Lower leg skin (tissue), 4 donors: ENCODE results near the gene LGI4. TPM values are rescaled to one million over a fixed set of nuclear protein-coding genes. Genes with fewer than 3 reads are reported as not detected.

Source experiments
- DNase-seq, 2 donors: peaks; one replicate each; pipeline ENCODE4 v3.0.0-alpha.2; 2019; ENCODE audit warnings: low spot score in 2 of 2
- H3K4me3 ChIP-seq: fragments of 200-600 bp; sonication (generic); 2 replicates; pipeline ENCODE4 v1.5.1; 2017; ENCODE audit warnings: mild to moderate bottlenecking, low read depth; ENCODE audit not compliant: poor library complexity, severe bottlenecking
- CTCF ChIP-seq, 3 donors: fragments of 450-650 bp; IDR thresholded peaks; one replicate each; pipeline ENCODE4 v1.5.1; 2016; ENCODE audit warnings: antibody characterized with exemption in 3 of 3, mild to moderate bottlenecking in 3 of 3, moderate library complexity in 2 of 3
- POLR2A ChIP-seq, 2 donors: fragments of 450-650 bp; IDR thresholded peaks; one replicate each; pipeline ENCODE4 v1.6.1; 2016 to 2017; ENCODE audit warnings: antibody characterized with exemption in 2 of 2, mild to moderate bottlenecking in 1 of 2, moderate library complexity in 1 of 2
- WGBS, 2 donors: methylation state at CpG; one replicate each; pipeline ENCODE4 v1.1.5; 2018; 5-methylcytosine and 5-hydroxymethylcytosine counted together
- intact Hi-C: fragments of 100-400 bp; cut with DNase I; formaldehyde crosslinking; loops from one replicate; pipeline ENCODE4 v1.15.0; 2023; ENCODE audit warnings: low total_unique reads
- total RNA-seq, 4 donors: library from RNA; depleted of rRNA; stranded (reverse); fragments of >200 nt; gene quantifications; one replicate each; pipeline ENCODE4 v1.1.0, GENCODE V29; 2016

Gene LGI4
- total RNA-seq, 4 donors from 2014 or later = 4.3 to 19.4 (median 8.9) TPM

- WGBS, 2 donors = 21 to 28% methylated on average over 22 to 28 of the region's 31 CpGs
- no peak within 1 kb of the TSS for H3K4me3 ChIP-seq
- TF ChIP-seq CTCF (IDR thresholded peaks at IDR 0.05) = no peak
- no peak for TF ChIP-seq POLR2A (IDR thresholded peaks at IDR 0.05)
- no peak for DNase-seq
- intact Hi-C loops = loop anchor here (10.0 kb wide), 1 partner anchor 122 kb away; the partner anchor contains the start of gene USF2
Observed at GRCh38 chr19:35143231-35143715, 8.4 kb upstream of the LGI4 start, which contains the start of gene FXYD7. Gene FXYD7, plus strand, starts transcription at chr19:35143255. Its CDS starts 79 bp downstream, at chr19:35143334.

- TF ChIP-seq POLR2A (IDR thresholded peaks at IDR 0.05) (no peak), CTCF (IDR thresholded peaks at IDR 0.05) (no peak)
- no peak overlapping the region for H3K4me3 ChIP-seq
- intact Hi-C loops = loop anchor here (10.0 kb wide), 1 partner anchor 122 kb away; the partner anchor contains the start of gene USF2
- WGBS, 2 donors = 9 to 13% methylated on average over 31 to 45 of the region's 46 CpGs
- no peak for DNase-seq
Observed at GRCh38 chr19:35142606-35143230, 7.9 kb upstream of the LGI4 start.

- intact Hi-C loops = loop anchor here (10.0 kb wide), 1 partner anchor 123 kb away; the partner anchor contains the start of gene USF2
- no peak for TF ChIP-seq POLR2A (IDR thresholded peaks at IDR 0.05)
- no peak for TF ChIP-seq CTCF (IDR thresholded peaks at IDR 0.05)
- DNase-seq = peak in 1 of 2 donors; percentile 90
- WGBS, 2 donors = 32 to 42% methylated on average over 21 of the region's 21 CpGs
- no peak overlapping the region for H3K4me3 ChIP-seq
Observed at GRCh38 chr19:35141837-35142605, 7.2 kb upstream of the LGI4 start.

GRCh38 chr19:35140962-35141836 lies 6.3 kb upstream of the LGI4 start:
- intact Hi-C loops = loop anchor here (10.0 kb wide), 1 partner anchor 124 kb away; the partner anchor contains the start of gene USF2
- no peak overlapping the region for H3K4me3 ChIP-seq
- WGBS, 2 donors = 6 to 7% methylated on average over 44 of the region's 48 CpGs
- no peak for TF ChIP-seq CTCF (IDR thresholded peaks at IDR 0.05)
- no peak for TF ChIP-seq POLR2A (IDR thresholded peaks at IDR 0.05)
- DNase-seq = peak; percentile 92 to 98
